ENCODE measurements around the gene LRRC2.

LRRC2 gene

DNA sequence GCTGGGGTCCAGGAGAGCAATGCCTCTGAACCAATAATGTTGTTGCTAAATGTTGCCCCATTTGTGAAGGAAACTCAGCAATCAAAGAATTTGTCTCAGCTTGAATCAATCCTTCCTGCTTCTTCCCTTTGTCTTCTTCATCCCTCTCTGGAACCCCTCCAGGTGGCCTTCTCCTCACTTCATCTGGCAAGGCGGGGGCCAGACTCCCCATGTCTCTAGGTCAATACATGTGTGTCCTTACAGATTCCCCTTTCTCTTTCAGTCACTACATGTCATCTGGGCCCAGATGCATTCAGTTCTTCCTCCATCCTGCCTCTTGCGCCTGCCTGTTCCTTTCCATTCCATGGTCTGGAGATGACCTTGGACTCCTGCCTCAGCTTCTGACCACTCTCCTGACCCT is 93.4 kb downstream of the LRRC2 start:
- H3K9me3 ChIP-seq, result no peaks in the 10 kb centered on the region
- in situ Hi-C loops (cut with MboI; ENCODE audit: low sequenced_read_pairs), result loop anchor here (25.0 kb wide), 1 partner anchor 890 kb away; no protein-coding TSS in a partner anchor
- no peaks in the 10 kb centered on the region for H3K36me3 ChIP-seq (replicated peaks)
- no peak overlapping the region for H3K4me3 ChIP-seq
- DNase-seq (ENCODE audit: low spot score in 2 of 2), result no peak
- peaks cover 17% of the 10 kb centered on the region for H3K27me3 ChIP-seq (ENCODE audit: low read depth)
- H3K4me1 ChIP-seq, result no peaks in the 10 kb centered on the region

DNA sequence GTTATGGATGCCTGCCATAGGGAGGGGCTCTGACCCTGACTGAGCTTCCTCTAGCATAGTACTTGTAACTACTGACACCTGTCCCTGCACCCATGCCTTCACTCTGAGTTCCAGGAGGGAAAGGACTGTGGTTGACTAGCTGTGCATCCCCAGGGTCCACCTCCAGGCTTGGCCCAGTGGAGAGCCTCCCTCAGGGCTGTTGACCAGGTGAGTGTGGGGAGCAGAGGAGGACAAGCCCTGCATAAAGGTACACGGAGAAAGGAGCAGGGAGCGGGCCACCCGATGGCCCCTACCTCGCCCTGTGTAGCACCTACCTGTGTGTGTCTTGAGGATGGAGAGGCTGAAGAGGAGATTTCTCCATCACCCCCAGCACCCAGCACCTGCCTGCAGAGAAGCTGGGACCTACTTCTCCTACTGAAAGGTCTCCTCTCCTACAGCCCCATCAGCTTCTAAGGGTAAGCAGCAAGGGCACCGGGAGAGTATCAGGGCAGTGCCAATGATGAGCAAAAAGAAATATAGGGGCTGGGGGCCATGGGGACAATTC is 94.7 kb downstream of the LRRC2 start:
- no peak for DNase-seq (ENCODE audit: low spot score in 2 of 2)
- H3K27me3 ChIP-seq (ENCODE audit: low read depth), result peaks cover 10% of the 10 kb centered on the region
- H3K4me1 ChIP-seq, result no peaks in the 10 kb centered on the region
- no peaks in the 10 kb centered on the region for H3K9me3 ChIP-seq
- no peak overlapping the region for H3K4me3 ChIP-seq
- in situ Hi-C loops (cut with MboI; ENCODE audit: low sequenced_read_pairs), result loop anchor here (25.0 kb wide), 1 partner anchor 891 kb away; no protein-coding TSS in a partner anchor
- H3K36me3 ChIP-seq (replicated peaks), result no peaks in the 10 kb centered on the region

DNA sequence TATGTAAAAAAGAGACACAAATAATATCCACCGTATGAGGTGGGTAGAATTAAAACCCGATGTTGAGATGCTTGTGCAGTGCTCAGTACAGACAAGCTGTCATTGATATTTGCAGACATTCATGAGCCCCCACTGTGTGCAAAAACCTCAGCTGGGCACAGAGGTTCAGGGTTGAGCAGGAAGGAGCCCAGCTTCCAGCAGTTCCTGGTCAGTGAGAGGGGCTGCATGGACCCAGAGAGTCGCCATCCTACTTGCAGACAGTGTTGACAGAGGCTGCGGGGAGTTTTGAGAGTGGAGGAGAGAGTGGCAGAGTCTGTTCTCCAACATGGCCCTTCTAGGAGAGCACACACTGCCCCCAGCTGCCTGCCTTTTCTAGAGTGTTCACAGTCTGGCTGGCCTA is 95.3 kb downstream of the LRRC2 start:
- DNase-seq (ENCODE audit: low spot score in 2 of 2), result no peak
- Histone ChIP-seq H3K27me3 (ENCODE audit: low read depth) (peaks cover 10% of the 10 kb centered on the region), H3K9me3 (no peaks in the 10 kb centered on the region), H3K36me3 (replicated peaks) (no peaks in the 10 kb centered on the region), H3K4me3 (no peak overlapping the region), H3K4me1 (no peaks in the 10 kb centered on the region)
- in situ Hi-C loops (cut with MboI; ENCODE audit: low sequenced_read_pairs), result loop anchor here (25.0 kb wide), 1 partner anchor 891 kb away; no protein-coding TSS in a partner anchor

DNA sequence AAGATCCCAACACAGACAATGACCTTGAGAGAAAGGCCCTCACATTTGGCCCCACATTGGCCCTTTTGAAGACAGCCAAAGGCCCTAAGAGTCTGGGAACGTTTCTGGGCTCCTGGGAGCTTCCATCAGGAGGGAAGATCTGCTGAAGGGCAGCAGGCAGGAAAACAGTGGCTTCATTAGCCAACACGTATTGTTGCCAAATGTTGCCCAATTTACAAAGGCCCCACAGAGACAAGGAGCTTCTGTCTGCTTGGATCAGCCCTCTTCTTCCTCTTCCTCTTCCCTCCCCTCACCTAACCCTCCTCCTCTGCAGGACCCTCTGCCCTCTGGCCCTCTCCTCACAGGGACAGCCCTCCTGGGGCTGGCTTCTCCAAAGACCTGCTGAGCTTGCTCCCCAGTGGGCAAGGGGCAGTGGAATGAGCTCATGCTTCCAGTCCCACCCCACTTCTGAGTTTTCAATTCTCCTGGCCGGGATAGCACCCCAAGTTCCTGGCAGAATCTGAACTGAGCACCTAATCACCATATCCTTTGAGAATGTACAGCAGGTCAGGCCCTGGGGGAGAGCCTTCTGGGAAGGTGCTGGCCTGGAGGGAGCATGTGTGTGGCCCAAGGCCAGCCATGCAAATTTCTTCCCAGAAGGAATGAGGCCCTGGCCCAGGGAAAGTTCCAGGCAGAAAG is 96.3 kb downstream of the LRRC2 start:
- in situ Hi-C loops (cut with MboI; ENCODE audit: low sequenced_read_pairs), result loop anchor here (25.0 kb wide), 1 partner anchor 892 kb away; no protein-coding TSS in a partner anchor
- Histone ChIP-seq H3K4me3 (no peak overlapping the region), H3K27me3 (ENCODE audit: low read depth) (peaks cover 8% of the 10 kb centered on the region), H3K4me1 (no peaks in the 10 kb centered on the region), H3K9me3 (no peaks in the 10 kb centered on the region), H3K36me3 (replicated peaks) (no peaks in the 10 kb centered on the region)
- no peak for DNase-seq (ENCODE audit: low spot score in 2 of 2)

GRCh38 chr3:46468753-46469600 is 97.1 kb downstream of the LRRC2 start:
- no peak overlapping the region for H3K4me3 ChIP-seq
- H3K36me3 ChIP-seq (replicated peaks), result no peaks in the 10 kb centered on the region
- H3K4me1 ChIP-seq, result no peaks in the 10 kb centered on the region
- peaks cover 10% of the 10 kb centered on the region for H3K27me3 ChIP-seq (ENCODE audit: low read depth)
- in situ Hi-C loops (cut with MboI; ENCODE audit: low sequenced_read_pairs), result loop anchor here (25.0 kb wide), 1 partner anchor 893 kb away; no protein-coding TSS in a partner anchor
- no peaks in the 10 kb centered on the region for H3K9me3 ChIP-seq
- no peak for DNase-seq (ENCODE audit: low spot score in 2 of 2)

GRCh38 chr3:46467562-46467961 is 98.5 kb downstream of the LRRC2 start:
- Histone ChIP-seq H3K27me3 (ENCODE audit: low read depth) (peaks cover 13% of the 10 kb centered on the region), H3K4me3 (no peak overlapping the region), H3K36me3 (replicated peaks) (no peaks in the 10 kb centered on the region), H3K9me3 (no peaks in the 10 kb centered on the region), H3K4me1 (no peaks in the 10 kb centered on the region)
- in situ Hi-C loops (cut with MboI; ENCODE audit: low sequenced_read_pairs), result loop anchor here (25.0 kb wide), 1 partner anchor 895 kb away; no protein-coding TSS in a partner anchor
- no peak for DNase-seq (ENCODE audit: low spot score in 2 of 2)

- in situ Hi-C loops (cut with MboI; ENCODE audit: low sequenced_read_pairs), result loop anchor here (25.0 kb wide), 1 partner anchor 895 kb away; no protein-coding TSS in a partner anchor
- no peaks in the 10 kb centered on the region for H3K9me3 ChIP-seq
- H3K4me1 ChIP-seq, result no peaks in the 10 kb centered on the region
- no peak for DNase-seq (ENCODE audit: low spot score in 2 of 2)
- no peak overlapping the region for H3K4me3 ChIP-seq
- H3K27me3 ChIP-seq (ENCODE audit: low read depth), result peaks cover 13% of the 10 kb centered on the region
- H3K36me3 ChIP-seq (replicated peaks), result no peaks in the 10 kb centered on the region
Measured at GRCh38 chr3:46466871-46467403, 99.2 kb downstream of the LRRC2 start.

DNA sequence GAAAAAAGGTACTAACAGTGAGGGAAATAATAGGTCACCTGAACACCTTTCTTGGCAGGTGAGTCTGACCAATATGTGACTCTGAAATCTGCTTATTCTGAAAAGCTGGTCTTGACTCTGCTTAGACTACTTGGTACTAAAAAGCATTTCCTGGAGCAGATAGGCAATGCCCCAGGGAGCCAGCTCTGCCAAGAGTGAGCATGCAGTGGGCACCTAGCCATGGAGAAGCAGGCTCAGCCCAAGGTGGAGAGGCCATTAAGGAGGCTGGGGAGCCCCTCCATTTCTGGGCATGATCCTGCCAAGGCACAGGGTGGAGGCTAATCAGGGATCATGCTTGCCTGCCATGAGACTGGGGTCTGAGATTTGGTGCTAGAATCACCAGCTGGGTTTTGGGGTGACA is 99.8 kb downstream of the LRRC2 start:
- in situ Hi-C loops (cut with MboI; ENCODE audit: low sequenced_read_pairs), result loop anchor here (25.0 kb wide), 1 partner anchor 896 kb away; no protein-coding TSS in a partner anchor
- no peak for DNase-seq (ENCODE audit: low spot score in 2 of 2)
- Histone ChIP-seq H3K36me3 (replicated peaks) (no peaks in the 10 kb centered on the region), H3K4me3 (no peak overlapping the region), H3K4me1 (no peaks in the 10 kb centered on the region), H3K9me3 (no peaks in the 10 kb centered on the region), H3K27me3 (ENCODE audit: low read depth) (peaks cover 13% of the 10 kb centered on the region)
